Mammary epithelial cell (primary cell): Measurements from ENCODE around the gene ZNF692.

ENCODE experiments used
- CTCF ChIP-seq, 2 donors: IDR thresholded peaks in 1 of 2; conservative IDR thresholded peaks in 1 of 2; 2 replicates each; pipeline ENCODE4 v1.5.1; 2011 to 2012; ENCODE audit warnings: inconsistent platforms in 2 of 2, low read length in 2 of 2, mild to moderate bottlenecking in 2 of 2, control low read depth in 1 of 2, low read depth in 1 of 2; ENCODE audit not compliant: insufficient read depth in 1 of 2; ENCODE audit errors: extremely low read depth in 1 of 2
- EZH2 ChIP-seq: IDR thresholded peaks from 2 replicates; pipeline ENCODE4 v1.6.1; 2012; ENCODE audit warnings: low read length, inconsistent platforms, borderline replicate concordance

DNA sequence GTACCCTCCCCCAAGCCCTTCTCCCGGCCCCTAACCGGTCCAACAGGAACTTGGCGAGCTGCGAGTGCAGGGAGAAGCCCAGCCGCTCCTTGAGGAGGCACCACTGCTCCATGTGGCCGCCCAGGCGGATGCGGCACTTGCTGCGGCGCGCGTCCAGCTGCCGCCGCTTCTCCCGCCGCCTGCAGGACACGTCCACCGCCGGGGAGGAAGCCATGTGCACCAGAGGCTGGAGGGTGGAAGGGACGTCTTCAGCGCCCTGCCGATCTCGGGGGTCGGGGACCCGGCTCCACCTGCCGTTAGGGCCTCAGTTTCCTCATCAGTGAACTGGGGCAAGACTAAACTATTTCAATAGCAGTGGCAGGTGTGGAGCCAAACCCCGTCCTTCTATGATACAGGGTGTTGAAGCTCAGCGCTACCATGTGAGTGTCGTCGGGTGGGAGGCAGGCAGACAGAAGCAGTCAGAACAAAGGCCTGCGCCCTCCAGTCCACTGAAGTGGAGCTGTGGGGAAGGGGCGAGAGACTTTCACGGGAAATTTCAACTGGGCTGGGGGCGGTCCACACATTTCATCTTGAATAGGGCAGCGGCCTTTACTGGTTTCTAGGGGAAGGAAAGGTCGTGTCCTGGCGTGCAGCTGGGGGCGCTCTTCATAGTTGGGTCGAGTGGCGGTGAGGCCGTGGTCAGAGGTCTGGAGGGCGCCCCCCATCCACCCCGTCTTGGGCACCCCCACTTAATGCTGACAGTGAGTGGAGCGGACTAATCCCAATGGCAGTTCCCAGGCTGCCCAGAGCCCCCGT is 592 bp downstream of the ZNF692 start:
- TF ChIP-seq EZH2 (no peak), CTCF (conservative IDR thresholded peaks at IDR 0.05 in 1 of 2, IDR thresholded peaks at IDR 0.05 in 1 of 2; ENCODE audit: extremely low read depth in 1 of 2, insufficient read depth in 1 of 2, low read depth in 1 of 2, low read length in 2 of 2) (peak; percentile 32 to 44)
